ENCODE data around the gene OR7A10.

- TF ChIP-seq CTCF (IDR thresholded peaks at IDR 0.05) (no peak), EP300 (IDR thresholded peaks at IDR 0.05) (no peak)
Measured at GRCh38 chr19:14890643-14891379, 42.1 kb upstream of the OR7A10 start.
